Measurements from ENCODE around the gene DPEP2. TPM values are rescaled to one million over a fixed set of nuclear protein-coding genes. Genes with fewer than 3 reads are reported as not detected.

DPEP2 gene
- total and polyA plus RNA-seq, 2 of the 13 experiments (the other 11 are each of a cell fraction or from before 2014, with no cell fraction given), result 0.18 TPM; not detected in 1

GRCh38 chr16:68041783-68042182 lies 42.5 kb upstream of the DPEP2 start:
- CTCF ChIA-PET (ENCODE audit: low intra/inter-chr PET ratio, low total read pairs), result interaction anchor here (1.8 to 2.5 kb wide), 2 partner anchors 49 to 98 kb away, joined by 5 to 46 read pairs; partner anchors contain the start of gene LCAT
- intact Hi-C loops (cut with micrococcal nuclease; ENCODE audit: unreplicated experiment) (loop anchor here (2.0 to 5.0 kb wide), 2 partner anchors 99 to 159 kb away; partner anchors contain the start of gene NRN1L), in situ Hi-C loops (cut with HindIII; ENCODE audit: extremely low pct_ligation_motif_present, low pct_unique_long_range_greater_than_20kb) (loop anchor here (5.0 to 10.0 kb wide), 4 partner anchors 49 to 227 kb away; partner anchors contain the start of genes LCAT and NRN1L)
- H3K4me1 ChIP-seq (ENCODE audit: insufficient read depth, low read length), result peaks cover 5% of the 10 kb centered on the region; the same call in 1 of the 2 replicates
- FAIRE-seq (no peak), ATAC-seq (no peak), DNase-seq (ENCODE audit: low spot score) (no peak)
- POLR2A ChIA-PET, result interaction anchor here (0.7 kb wide), 1 partner anchor 108 kb away, joined by 3 read pairs; no protein-coding TSS in a partner anchor
- no peaks in the 10 kb centered on the region for H3K79me2 ChIP-seq (ENCODE audit: insufficient read depth, low read length)
- no peaks in the 10 kb centered on the region for H3K27me3 ChIP-seq (ENCODE audit: control insufficient read depth in 1 of 2, insufficient read depth in 2 of 2, low read length in 2 of 2)
- H3K27ac ChIP-seq (ENCODE audit: extremely low read length, insufficient read depth, low read length), result no peak overlapping the region
- WGBS (ENCODE audit: low lambda C conversion rate), result 84% methylated on average over 2 of the region's 2 CpGs
- H3K36me3 ChIP-seq (replicated peaks in 1 of 2; ENCODE audit: control insufficient read depth in 1 of 2, insufficient read depth in 2 of 2, low read length in 2 of 2), result peaks cover 1 to 28% of the 10 kb centered on the region in 2 experiments; a peak in 3 of 5 replicates
- no peaks in the 10 kb centered on the region for H3K9me3 ChIP-seq (ENCODE audit: low read length)
- H4K20me1 ChIP-seq (ENCODE audit: insufficient read depth, low read length), result no peaks in the 10 kb centered on the region
- H3K4me3 ChIP-seq (replicated peaks in 1 of 3; ENCODE audit: insufficient read depth in 1 of 3, low read depth in 2 of 3, low read length in 3 of 3), result no peak overlapping the region
- H3K4me2 ChIP-seq (ENCODE audit: low read depth, low read length), result no peak overlapping the region
- no peak overlapping the region for H3K9ac ChIP-seq (ENCODE audit: insufficient read depth, low read depth, low read length)
- no peak overlapping the region for H2AFZ ChIP-seq (ENCODE audit: low read length)
- no TSS peak for BruUV-seq (replicated peaks)
- TF ChIP-seq ZNF337 (CRISPR knock-in tag; IDR thresholded peaks at IDR 0.05; ENCODE audit: borderline replicate concordance, low read depth), result no peak
- TF ChIP-seq SRSF9 (IDR thresholded peaks at IDR 0.05; ENCODE audit: borderline replicate concordance, insufficient read depth, low read depth, low read length, poor library complexity, severe bottlenecking), result no peak
- TF ChIP-seq SKIL (CRISPR knock-in tag; IDR thresholded peaks at IDR 0.05; ENCODE audit: borderline replicate concordance), result no peak
- no peak for TF ChIP-seq ZNF597 (CRISPR knock-in tag; IDR thresholded peaks at IDR 0.05)
- no peak for TF ChIP-seq ZNF18 (CRISPR knock-in tag; IDR thresholded peaks at IDR 0.05; ENCODE audit: insufficient replicate concordance)
- no peak for TF ChIP-seq NFE2L1 (CRISPR knock-in tag; IDR thresholded peaks at IDR 0.05; ENCODE audit: borderline replicate concordance)
- no peak for TF ChIP-seq RFX3 (CRISPR knock-in tag; IDR thresholded peaks at IDR 0.05)
- TF ChIP-seq ZFP90 (CRISPR knock-in tag; IDR thresholded peaks at IDR 0.05; ENCODE audit: borderline replicate concordance), result no peak
- no peak for TF ChIP-seq ZNF605 (CRISPR knock-in tag; IDR thresholded peaks at IDR 0.05)
- TF ChIP-seq PAXIP1 (CRISPR knock-in tag; conservative IDR thresholded peaks at IDR 0.05), result no peak
- no peak for TF ChIP-seq SNAI1 (CRISPR knock-in tag; IDR thresholded peaks at IDR 0.05; ENCODE audit: borderline replicate concordance)
- no peak for TF ChIP-seq THAP7 (CRISPR knock-in tag; IDR thresholded peaks at IDR 0.05)
- no peak for TF ChIP-seq SRY (CRISPR knock-in tag; IDR thresholded peaks at IDR 0.05)

All from HepG2 (cell line).